Prostate gland (tissue), 2 donors: ENCODE data around the gene ZFHX2. TPM values are rescaled to one million over a fixed set of nuclear protein-coding genes. Genes with fewer than 3 reads are reported as not detected.

Source experiments
- DNase-seq: peaks from one replicate; pipeline ENCODE4 v3.0.0-alpha.2; 2019; ENCODE audit warnings: low spot score
- H3K27ac ChIP-seq, 2 donors: fragments of 200-600 bp; sonication (generic); 2 replicates each; pipeline ENCODE4 v1.5.1; 2017 to 2019
- H3K27me3 ChIP-seq: fragments of 200-600 bp; sonication (generic); replicated peaks from 2 replicates; pipeline ENCODE4 v1.5.1; 2019; ENCODE audit not compliant: insufficient read depth
- H3K36me3 ChIP-seq, 2 donors: fragments of 200-600 bp; sonication (generic); 1 replicate in 1 of 2; 2 replicates in 1 of 2; pipeline versions ENCODE4 v1.5.1 to v1.8.1; 2017 to 2019
- H3K4me1 ChIP-seq: fragments of 200-600 bp; sonication (generic); replicated peaks from 2 replicates; pipeline ENCODE4 v1.5.1; 2019
- H3K4me3 ChIP-seq, 2 donors: fragments of 200-600 bp; sonication (generic); 2 replicates each; pipeline ENCODE4 v1.5.1; 2017 to 2019
- H3K9me3 ChIP-seq: fragments of 200-600 bp; sonication (generic); 2 replicates; pipeline ENCODE4 v1.5.1; 2017
- POLR2A ChIP-seq: fragments of 450-650 bp; IDR thresholded peaks from one replicate; pipeline ENCODE4 v1.6.1; 2016; ENCODE audit warnings: antibody characterized with exemption, mild to moderate bottlenecking
- POLR2AphosphoS5 ChIP-seq: sonication (generic); formaldehyde crosslinking; IDR thresholded peaks from one replicate; pipeline ENCODE4 v1.6.1; 2017; ENCODE audit warnings: antibody characterized with exemption
- WGBS: methylation state at CpG from one replicate; pipeline ENCODE4 v1.1.5; 2018; 5-methylcytosine and 5-hydroxymethylcytosine counted together
- intact Hi-C: fragments of 100-400 bp; cut with DNase I; formaldehyde crosslinking; loops from one replicate; pipeline ENCODE4 v1.14.2; 2022
- total RNA-seq, 2 donors: library from RNA; depleted of rRNA; stranded (reverse); fragments of >200 nt; gene quantifications; one replicate each; pipeline ENCODE4 v1.1.0, GENCODE V29; 2016
- TF ChIP-seq, protein P1 (sequence below), 4 experiments: fragments of 200-600 bp in 2 of 4; fragments of 450-650 bp in 2 of 4; sonication (generic) in 2 of 4; IDR thresholded peaks; 1 replicate in 3 of 4; 2 replicates in 1 of 4; pipeline ENCODE4 v1.5.1; 2016 to 2019; ENCODE audit warnings: antibody characterized with exemption in 4 of 4, mild to moderate bottlenecking in 2 of 4, moderate library complexity in 2 of 4

ZFHX2 gene
- total RNA-seq, 2 donors from 2014 or later, result 2.5 to 3.1 TPM

DNA sequence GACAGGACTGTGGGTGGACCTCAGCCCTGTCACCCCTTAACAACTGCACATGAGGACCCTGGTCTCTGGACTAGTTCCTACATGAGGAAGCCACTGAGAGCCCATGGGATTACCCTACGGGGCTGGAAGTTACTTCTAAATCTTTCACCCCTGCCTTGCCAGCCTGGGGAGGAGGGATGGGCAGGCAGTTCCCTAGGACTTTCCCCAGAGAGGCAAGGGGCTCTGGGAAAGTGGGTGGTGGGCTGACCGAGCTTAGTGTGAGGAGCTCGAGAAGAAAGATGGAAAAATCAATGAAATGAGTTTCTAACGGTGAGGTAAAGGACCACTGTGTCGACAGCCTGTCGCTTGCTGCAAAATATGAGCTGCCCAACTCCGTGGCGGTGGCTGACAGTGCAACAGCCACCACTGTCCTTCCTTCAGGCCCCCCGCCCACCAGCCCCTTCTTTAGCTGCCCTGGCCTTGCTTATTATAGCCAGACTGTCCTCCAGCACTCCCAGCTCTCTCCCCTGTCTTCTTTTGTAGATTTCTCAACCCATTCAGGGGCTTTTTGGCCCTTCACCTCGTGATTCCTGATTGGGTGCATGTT is 5.0 kb downstream of the ZFHX2 start:
- no peaks in the 10 kb centered on the region for H3K9me3 ChIP-seq
- DNase-seq, result no peak
- H3K27me3 ChIP-seq, result no peaks in the 10 kb centered on the region
- no peaks in the 10 kb centered on the region for H3K4me1 ChIP-seq
- TF ChIP-seq, protein P1, sequence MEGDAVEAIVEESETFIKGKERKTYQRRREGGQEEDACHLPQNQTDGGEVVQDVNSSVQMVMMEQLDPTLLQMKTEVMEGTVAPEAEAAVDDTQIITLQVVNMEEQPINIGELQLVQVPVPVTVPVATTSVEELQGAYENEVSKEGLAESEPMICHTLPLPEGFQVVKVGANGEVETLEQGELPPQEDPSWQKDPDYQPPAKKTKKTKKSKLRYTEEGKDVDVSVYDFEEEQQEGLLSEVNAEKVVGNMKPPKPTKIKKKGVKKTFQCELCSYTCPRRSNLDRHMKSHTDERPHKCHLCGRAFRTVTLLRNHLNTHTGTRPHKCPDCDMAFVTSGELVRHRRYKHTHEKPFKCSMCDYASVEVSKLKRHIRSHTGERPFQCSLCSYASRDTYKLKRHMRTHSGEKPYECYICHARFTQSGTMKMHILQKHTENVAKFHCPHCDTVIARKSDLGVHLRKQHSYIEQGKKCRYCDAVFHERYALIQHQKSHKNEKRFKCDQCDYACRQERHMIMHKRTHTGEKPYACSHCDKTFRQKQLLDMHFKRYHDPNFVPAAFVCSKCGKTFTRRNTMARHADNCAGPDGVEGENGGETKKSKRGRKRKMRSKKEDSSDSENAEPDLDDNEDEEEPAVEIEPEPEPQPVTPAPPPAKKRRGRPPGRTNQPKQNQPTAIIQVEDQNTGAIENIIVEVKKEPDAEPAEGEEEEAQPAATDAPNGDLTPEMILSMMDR (IDR thresholded peaks at IDR 0.05), result no peak
- no peak for TF ChIP-seq POLR2AphosphoS5
- no peak for TF ChIP-seq POLR2A
- intact Hi-C loops, result no loop called here
- H3K27ac ChIP-seq, result no peak overlapping the region
- H3K4me3 ChIP-seq, result no peak overlapping the region
- H3K36me3 ChIP-seq, result no peaks in the 10 kb centered on the region
- 81% methylated on average over 10 of the region's 10 CpGs for WGBS

DNA sequence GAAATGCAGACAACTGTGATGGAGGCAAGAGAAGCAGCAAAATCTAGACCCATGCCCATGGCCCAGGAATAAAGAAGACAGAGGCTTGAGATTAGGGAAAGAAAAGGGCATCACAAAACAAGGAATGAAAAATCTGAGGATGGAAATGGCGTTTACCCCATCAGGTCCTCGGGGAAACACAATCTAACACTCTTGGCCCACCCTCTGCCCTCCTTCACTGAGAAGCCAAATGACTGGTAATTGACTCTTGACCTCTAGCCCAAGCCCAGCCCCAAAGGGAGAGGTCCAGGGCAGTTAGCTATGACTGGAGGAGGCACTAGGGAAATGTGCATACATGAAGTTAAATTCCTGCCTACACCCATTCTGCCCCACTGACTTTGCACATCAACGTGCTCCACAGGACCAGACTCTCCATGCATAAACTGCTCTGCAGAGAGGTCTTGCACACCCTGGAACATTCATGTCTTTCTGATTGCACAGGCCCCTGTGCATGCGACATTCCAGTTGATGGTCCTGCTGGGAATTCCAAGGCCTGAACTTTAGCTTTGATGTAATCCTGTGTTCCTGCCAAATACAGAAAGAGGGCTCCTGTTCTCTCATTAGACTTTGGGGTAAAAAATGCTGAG is 5.7 kb downstream of the ZFHX2 start:
- H3K4me3 ChIP-seq, result no peak overlapping the region
- H3K4me1 ChIP-seq, result no peaks in the 10 kb centered on the region
- H3K27ac ChIP-seq, result no peak overlapping the region
- H3K9me3 ChIP-seq, result no peaks in the 10 kb centered on the region
- no peak for TF ChIP-seq POLR2AphosphoS5
- no peak for TF ChIP-seq POLR2A
- TF ChIP-seq, protein P1 (IDR thresholded peaks at IDR 0.05), result no peak
- 77% methylated on average over 4 of the region's 4 CpGs for WGBS
- H3K27me3 ChIP-seq, result no peaks in the 10 kb centered on the region
- H3K36me3 ChIP-seq, result no peaks in the 10 kb centered on the region
- DNase-seq, result no peak
- intact Hi-C loops, result no loop called here

DNA sequence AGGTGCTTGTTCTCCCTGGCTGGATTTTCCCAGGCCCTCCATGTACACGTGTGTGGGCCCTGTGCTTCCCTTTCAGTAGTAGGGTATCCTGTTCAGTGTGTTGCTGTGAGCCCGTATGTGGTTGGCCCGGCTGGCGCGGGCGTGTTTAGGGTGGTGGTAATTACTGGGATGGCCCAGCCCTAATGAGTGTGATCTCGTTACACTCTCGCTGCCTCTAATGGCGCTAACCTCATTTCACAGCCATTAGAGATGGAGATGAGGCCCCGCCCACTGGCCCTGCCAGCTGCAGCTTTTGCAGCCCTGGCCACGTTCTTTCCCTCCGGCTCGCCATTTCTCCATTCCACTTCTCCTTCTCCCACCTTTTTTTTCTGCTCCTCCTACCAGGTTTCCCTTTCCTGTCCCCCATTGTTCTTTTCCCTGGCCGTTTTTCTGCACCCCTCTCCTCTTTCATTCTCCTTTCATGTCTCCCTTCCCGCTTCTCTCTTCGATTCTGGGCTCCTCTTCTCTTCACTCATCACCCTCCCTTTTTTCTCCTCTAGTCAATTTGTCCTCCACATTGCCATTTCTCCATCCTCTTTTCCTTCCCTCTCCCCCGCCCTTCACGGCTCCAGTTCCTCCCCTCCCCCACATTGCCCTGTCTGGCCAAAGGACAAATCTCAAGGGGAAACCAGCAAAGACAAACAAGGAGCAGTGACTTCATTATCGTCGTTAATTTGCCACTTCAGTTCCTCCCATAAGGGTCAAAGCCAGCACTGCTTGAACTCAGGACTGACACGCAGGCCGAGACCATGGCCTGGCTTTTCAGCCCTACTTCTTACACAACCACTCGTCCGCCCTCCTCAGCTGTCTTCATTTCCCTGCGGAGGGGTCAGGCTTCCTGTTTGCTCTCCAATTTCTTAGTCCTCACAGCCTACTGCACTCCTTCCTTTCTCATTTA is 6.8 kb downstream of the ZFHX2 start:
- 53% methylated on average over 25 of the region's 25 CpGs for WGBS
- no peak overlapping the region for H3K27ac ChIP-seq
- no peak for DNase-seq

DNA sequence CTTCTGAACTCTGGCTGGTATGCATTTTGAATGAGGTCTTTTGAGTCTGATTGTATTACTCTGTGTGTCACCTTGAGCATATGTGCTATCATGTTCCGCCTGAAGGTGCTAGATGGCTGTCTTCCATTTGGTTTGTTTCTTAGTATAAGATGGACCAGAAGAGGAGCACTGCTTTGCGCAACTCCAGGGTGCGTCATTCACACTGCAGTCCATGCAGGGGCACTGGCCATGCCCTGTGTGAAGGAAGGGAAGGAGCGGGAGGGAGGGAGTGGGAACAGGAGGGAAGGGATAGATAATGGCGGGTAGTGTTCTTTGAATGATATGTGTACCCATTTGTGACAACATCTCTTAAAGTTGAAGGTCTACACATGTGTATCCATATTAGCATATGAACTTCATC is 8.2 kb downstream of the ZFHX2 start:
- Histone ChIP-seq H3K9me3 (no peaks in the 10 kb centered on the region), H3K4me3 (no peak overlapping the region), H3K27me3 (no peaks in the 10 kb centered on the region), H3K4me1 (no peaks in the 10 kb centered on the region), H3K27ac (no peak overlapping the region), H3K36me3 (no peaks in the 10 kb centered on the region)
- no peak for TF ChIP-seq POLR2A
- TF ChIP-seq POLR2AphosphoS5, result no peak
- TF ChIP-seq, protein P1 (IDR thresholded peaks at IDR 0.05), result no peak
- no peak for DNase-seq
- WGBS, result 95% methylated on average over 5 of the region's 5 CpGs
- intact Hi-C loops, result no loop called here

More for the DNA sequence above, 6.8 kb downstream of the ZFHX2 start:
- intact Hi-C loops, result no loop called here
- Histone ChIP-seq H3K4me3 (no peak overlapping the region), H3K9me3 (no peaks in the 10 kb centered on the region), H3K27me3 (no peaks in the 10 kb centered on the region), H3K4me1 (no peaks in the 10 kb centered on the region), H3K36me3 (no peaks in the 10 kb centered on the region)
- TF ChIP-seq POLR2AphosphoS5, result no peak
- TF ChIP-seq POLR2A, result no peak
- TF ChIP-seq, protein P1 (IDR thresholded peaks at IDR 0.05), result no peak
